ENCODE measurements around the gene KREMEN1. TPM values are rescaled to one million over a fixed set of nuclear protein-coding genes. Genes with fewer than 3 reads are reported as not detected.

Gene KREMEN1
- total RNA-seq, 2 experiments from 2014 or later = 0.17 to 0.35 TPM

DNA sequence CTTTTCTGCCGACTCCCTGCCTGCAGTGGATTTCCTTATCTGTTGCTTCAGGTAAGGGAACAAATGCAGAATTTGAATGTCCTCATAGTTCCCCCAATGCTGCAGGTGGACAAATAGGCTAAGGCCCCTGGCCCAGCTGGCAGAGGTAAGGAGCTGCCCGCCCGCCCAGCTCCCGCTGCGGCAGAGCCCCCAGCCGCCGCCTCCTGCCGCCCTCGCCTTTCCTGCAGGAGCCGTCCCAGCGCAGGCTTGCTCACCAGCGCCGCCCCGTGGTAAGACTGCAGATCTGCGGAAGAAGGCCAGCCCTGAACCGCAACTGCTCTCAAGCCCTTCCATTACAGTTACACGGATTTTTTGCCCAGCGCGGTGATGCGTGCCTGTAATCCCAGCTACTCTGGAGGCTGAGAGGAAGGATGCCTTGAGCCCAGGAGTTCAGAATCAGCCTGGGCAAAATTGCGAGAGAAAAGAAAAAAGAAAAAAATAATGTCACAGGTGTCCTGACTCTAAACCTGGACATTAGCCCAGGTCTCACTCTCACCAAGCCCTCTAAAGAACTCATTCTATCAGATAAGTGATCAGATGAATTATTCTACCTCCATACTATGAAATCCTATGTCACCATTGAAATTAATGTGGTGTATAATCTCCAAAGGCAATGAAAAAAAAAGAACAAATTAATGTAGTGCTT, 81.7 kb downstream of the KREMEN1 start:
- CTCF ChIA-PET = interaction anchor here (0.6 to 1.7 kb wide), 16 partner anchors 13 to 1821 kb away, joined by 3 to 12 read pairs (median 4); no protein-coding TSS in a partner anchor
- Mint-ChIP-seq H3K27me3 (ENCODE audit: low read depth) (peaks cover 34% of the 10 kb centered on the region), H3K4me1 (ENCODE audit: low read depth) (peaks cover 6% of the 10 kb centered on the region)

DNA sequence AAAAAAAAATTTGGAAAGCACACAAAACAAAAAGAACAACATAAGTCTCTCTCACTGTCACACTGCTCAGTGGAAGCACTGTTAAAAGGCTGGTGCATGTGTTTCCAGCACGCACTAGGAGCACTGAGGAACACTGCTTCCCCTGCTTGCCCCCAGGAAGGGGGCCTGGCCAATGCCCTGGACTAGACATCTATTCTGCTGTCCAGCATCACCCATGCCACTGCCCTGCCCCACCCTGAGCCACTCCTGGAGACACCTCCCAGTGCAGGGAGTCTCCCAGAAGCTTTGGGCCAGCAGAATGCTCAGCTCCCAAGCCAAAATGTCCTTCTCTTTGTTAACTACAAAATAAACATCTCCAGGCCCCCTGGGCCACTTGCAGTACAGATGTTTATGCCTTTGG, 83.1 kb downstream of the KREMEN1 start:
- H3K36me3 Mint-ChIP-seq (ENCODE audit: low read depth) = no peaks in the 10 kb centered on the region
- no peaks in the 10 kb centered on the region for H3K9me3 Mint-ChIP-seq
- DNase-seq = no peak
- H3K27me3 Mint-ChIP-seq (ENCODE audit: low read depth) = peaks cover 37% of the 10 kb centered on the region
- no peak overlapping the region for H3K27ac Mint-ChIP-seq
- CTCF ChIA-PET = interaction anchor here (1.0 kb wide), 1 partner anchor 90 kb away, joined by 3 read pairs; no protein-coding TSS in a partner anchor
- H3K4me1 Mint-ChIP-seq (ENCODE audit: low read depth) = peaks cover 6% of the 10 kb centered on the region
- no peak overlapping the region for H3K4me3 Mint-ChIP-seq
- intact Hi-C loops (cut with micrococcal nuclease) = loop anchor here (2.0 to 10.0 kb wide), 2 partner anchors 81 to 89 kb away; partner anchors contain the start of gene KREMEN1

More for the DNA sequence above, 81.7 kb downstream of the KREMEN1 start:
- no peak overlapping the region for H3K27ac Mint-ChIP-seq
- intact Hi-C loops (cut with micrococcal nuclease) = loop anchor here (1.0 to 10.0 kb wide), 3 partner anchors 80 to 299 kb away; partner anchors contain the start of gene KREMEN1
- no peaks in the 10 kb centered on the region for H3K9me3 Mint-ChIP-seq
- DNase-seq = peak; percentile 84
- H3K36me3 Mint-ChIP-seq (ENCODE audit: low read depth) = no peaks in the 10 kb centered on the region
- H3K4me3 Mint-ChIP-seq = no peak overlapping the region

DNA sequence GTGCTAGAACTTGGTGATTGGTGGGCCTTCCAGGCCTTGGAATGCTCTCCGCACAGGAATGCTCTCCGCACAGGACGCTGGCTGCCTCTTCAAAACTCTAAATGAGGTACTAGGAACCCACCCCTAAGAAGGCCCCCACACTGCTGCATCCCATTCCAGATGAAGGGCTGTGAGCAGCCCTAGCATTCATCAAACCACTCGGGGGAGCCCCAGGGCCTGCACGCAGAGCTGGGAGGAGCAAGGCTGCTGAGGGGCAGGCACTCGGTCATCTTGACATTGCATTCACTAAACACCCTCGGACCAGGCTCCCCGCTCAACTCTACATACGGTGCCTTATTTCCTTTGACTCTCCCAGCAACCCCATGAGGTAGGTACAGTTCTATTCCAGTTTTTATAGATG, 83.7 kb downstream of the KREMEN1 start:
- CTCF ChIA-PET = interaction anchor here (1.0 kb wide), 1 partner anchor 89 kb away, joined by 3 read pairs; no protein-coding TSS in a partner anchor
- H3K4me1 Mint-ChIP-seq (ENCODE audit: low read depth) = peaks cover 6% of the 10 kb centered on the region
- no peak overlapping the region for H3K4me3 Mint-ChIP-seq
- no peaks in the 10 kb centered on the region for H3K36me3 Mint-ChIP-seq (ENCODE audit: low read depth)
- no peak overlapping the region for H3K27ac Mint-ChIP-seq
- H3K9me3 Mint-ChIP-seq = no peaks in the 10 kb centered on the region
- intact Hi-C loops (cut with micrococcal nuclease) = loop anchor here (10.0 kb wide), 1 partner anchor 82 kb away; the partner anchor contains the start of gene KREMEN1
- peaks cover 37% of the 10 kb centered on the region for H3K27me3 Mint-ChIP-seq (ENCODE audit: low read depth)
- DNase-seq = no peak

DNA sequence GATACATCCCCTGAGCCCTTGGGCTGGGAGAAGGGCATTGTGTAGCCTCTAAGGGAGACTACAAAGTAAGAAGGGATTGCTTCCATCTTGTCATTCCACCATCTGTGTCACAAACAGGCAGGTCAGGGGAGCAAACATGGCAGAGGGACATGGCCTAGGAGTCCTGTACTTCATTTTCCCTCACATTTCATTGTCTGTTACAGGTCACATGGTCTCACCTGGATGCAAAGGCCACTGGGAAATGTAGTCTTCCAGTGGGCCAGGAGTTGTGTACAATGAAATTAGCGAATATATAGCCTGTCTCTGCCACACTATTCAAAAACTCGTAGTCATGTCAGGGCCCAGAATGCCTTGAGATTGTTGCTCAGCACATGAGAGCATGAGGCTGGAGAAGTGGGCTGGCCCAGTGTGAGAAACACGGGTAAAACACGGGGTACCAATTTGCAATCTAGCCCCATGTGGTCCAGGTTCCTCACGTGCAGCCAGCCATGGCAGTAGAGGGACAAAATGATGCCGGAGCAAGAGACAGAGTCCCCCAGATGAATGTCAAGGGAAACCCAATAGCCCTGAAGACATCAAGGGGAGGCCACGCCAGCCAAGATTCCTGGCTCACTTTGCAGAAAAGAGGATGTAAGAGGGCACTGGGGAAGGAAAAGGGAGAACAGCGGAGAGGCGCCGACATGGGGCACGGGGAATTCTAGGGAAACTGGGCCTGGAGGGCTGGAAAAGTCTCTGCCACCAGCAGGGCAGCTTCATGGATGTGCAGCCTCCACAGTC, 85.1 kb downstream of the KREMEN1 start:
- DNase-seq = no peak
- CTCF ChIA-PET = interaction anchor here (0.7 kb wide), 1 partner anchor 129 kb away, joined by 3 read pairs; no protein-coding TSS in a partner anchor
- H3K36me3 Mint-ChIP-seq (ENCODE audit: low read depth) = no peaks in the 10 kb centered on the region
- H3K27ac Mint-ChIP-seq = no peak overlapping the region
- H3K4me1 Mint-ChIP-seq (ENCODE audit: low read depth) = peaks cover 6% of the 10 kb centered on the region
- H3K4me3 Mint-ChIP-seq = no peak overlapping the region
- H3K27me3 Mint-ChIP-seq (ENCODE audit: low read depth) = peaks cover 29% of the 10 kb centered on the region
- H3K9me3 Mint-ChIP-seq = no peaks in the 10 kb centered on the region
- intact Hi-C loops (cut with micrococcal nuclease) = loop anchor here (10.0 kb wide), 1 partner anchor 83 kb away; the partner anchor contains the start of gene KREMEN1

DNA sequence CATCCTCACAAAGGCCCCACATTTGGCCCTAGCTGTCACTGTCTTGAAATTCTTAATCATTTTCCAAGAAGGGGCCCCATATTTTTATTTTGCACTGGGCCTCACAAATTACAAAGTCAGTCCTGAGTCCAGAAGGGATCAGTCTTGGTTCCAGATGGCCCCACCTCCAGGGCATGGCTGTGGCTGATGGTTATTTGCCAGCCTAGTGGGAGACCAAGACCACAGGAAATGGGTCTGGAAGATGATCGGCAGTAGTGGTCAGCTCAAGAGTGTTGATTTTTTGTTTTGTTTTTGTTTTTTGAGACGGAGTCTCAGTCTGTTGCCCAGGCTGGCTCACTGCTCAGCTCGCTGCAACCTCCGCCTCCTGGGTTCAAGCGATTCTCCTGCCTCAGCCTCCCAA, 85.7 kb downstream of the KREMEN1 start:
- Mint-ChIP-seq H3K36me3 (ENCODE audit: low read depth) (no peaks in the 10 kb centered on the region), H3K4me3 (no peak overlapping the region), H3K4me1 (ENCODE audit: low read depth) (peaks cover 6% of the 10 kb centered on the region), H3K9me3 (no peaks in the 10 kb centered on the region), H3K27me3 (ENCODE audit: low read depth) (peaks cover 29% of the 10 kb centered on the region), H3K27ac (no peak overlapping the region)
- intact Hi-C loops (cut with micrococcal nuclease) = loop anchor here (10.0 kb wide), 1 partner anchor 84 kb away; the partner anchor contains the start of gene KREMEN1
- no peak for DNase-seq
- CTCF ChIA-PET = interaction anchor here (0.7 kb wide), 1 partner anchor 130 kb away, joined by 3 read pairs; no protein-coding TSS in a partner anchor

DNA sequence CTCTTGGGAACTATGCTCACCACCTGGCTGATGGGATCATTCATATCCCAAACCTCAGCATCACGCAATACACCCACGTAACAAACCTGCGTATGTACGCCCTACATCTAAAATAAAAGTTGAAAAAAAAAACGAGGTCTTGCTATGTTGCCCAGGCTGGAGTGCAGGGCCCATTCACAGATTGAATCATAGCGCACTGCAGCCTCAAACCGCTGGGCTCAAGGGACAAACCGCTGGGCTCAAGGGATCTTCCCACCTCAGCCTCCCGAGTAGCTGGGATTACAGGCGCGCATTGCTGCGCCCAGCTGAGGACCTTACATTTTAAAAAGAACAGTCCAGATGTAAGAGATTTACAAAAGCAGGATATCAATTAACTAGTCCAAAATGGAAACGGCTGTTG, 91.0 kb downstream of the KREMEN1 start:
- Mint-ChIP-seq H3K27me3 (ENCODE audit: low read depth) (peaks cover 16% of the 10 kb centered on the region), H3K36me3 (ENCODE audit: low read depth) (no peaks in the 10 kb centered on the region), H3K27ac (no peak overlapping the region), H3K4me1 (ENCODE audit: low read depth) (peaks cover 17% of the 10 kb centered on the region), H3K9me3 (no peaks in the 10 kb centered on the region), H3K4me3 (no peak overlapping the region)
- no peak for DNase-seq
- intact Hi-C loops (cut with micrococcal nuclease) = no loop called here
- CTCF ChIA-PET = no interaction called here

DNA sequence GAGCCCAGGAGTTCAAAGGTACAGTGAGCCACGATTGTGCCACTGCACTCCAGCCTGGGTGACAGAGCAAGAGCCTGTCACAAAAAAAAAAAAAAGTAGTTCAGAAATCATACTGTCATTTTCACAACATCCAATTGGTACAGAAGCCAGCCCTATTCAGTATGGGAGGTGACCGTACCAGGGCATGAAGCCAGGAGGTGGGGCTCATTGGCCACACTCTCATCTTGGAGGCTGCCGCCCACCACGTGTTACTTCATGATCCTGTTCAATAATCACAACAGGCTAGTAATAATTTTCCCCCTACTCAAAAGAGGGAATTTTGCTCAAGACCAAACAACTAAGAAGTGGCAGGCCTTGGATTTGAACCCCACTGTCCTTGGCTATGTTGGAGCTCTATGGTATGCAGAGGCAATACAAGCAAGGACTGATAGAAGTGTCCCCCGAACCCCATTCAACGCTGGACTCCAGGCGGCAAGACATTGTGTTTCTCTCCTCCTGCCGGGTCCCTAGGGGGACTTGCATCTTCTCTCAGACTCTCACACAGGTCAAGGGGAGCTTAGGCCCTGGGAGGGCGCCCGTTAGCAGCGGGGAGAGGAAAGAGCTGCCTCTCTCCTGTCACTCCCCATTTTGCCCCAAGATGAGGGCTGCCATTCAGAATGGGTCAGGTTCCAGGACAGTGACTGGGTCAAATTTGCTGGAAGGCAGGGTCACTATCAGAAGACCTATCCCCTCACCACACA, 92.7 kb downstream of the KREMEN1 start:
- H3K36me3 Mint-ChIP-seq (ENCODE audit: low read depth) = no peaks in the 10 kb centered on the region
- H3K9me3 Mint-ChIP-seq = no peaks in the 10 kb centered on the region
- no peak for DNase-seq
- H3K27ac Mint-ChIP-seq = no peak overlapping the region
- no peak overlapping the region for H3K4me3 Mint-ChIP-seq
- intact Hi-C loops (cut with micrococcal nuclease) = loop anchor here (2.0 kb wide), 1 partner anchor 259 kb away; no protein-coding TSS in a partner anchor
- H3K4me1 Mint-ChIP-seq (ENCODE audit: low read depth) = peaks cover 17% of the 10 kb centered on the region
- CTCF ChIA-PET = no interaction called here
- peaks cover 16% of the 10 kb centered on the region for H3K27me3 Mint-ChIP-seq (ENCODE audit: low read depth)

DNA sequence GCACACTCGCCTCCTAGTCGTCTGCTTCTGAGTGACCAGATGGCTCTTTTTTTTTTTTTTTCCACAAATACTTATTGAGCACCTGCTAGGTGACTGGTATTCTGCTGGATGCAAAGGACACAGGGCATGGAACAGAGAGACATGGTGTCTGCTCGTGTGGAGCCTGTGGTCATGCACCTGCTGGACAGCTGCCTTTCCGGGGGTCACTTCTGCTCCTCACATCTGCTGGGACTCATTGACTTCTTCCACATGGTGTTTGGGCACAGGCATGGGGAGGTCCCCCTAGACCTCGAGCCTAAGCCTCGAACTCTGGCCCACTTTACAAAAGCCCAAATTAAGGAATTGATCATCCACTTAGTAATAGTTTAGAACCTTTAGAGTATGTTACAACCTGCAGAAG, 93.3 kb downstream of the KREMEN1 start:
- no peak for DNase-seq
- CTCF ChIA-PET = no interaction called here
- Mint-ChIP-seq H3K36me3 (ENCODE audit: low read depth) (no peaks in the 10 kb centered on the region), H3K4me3 (no peak overlapping the region), H3K9me3 (no peaks in the 10 kb centered on the region), H3K27ac (no peak overlapping the region), H3K4me1 (ENCODE audit: low read depth) (peaks cover 17% of the 10 kb centered on the region), H3K27me3 (ENCODE audit: low read depth) (peaks cover 16% of the 10 kb centered on the region)
- intact Hi-C loops (cut with micrococcal nuclease) = loop anchor here (2.0 kb wide), 1 partner anchor 259 kb away; no protein-coding TSS in a partner anchor

DNA sequence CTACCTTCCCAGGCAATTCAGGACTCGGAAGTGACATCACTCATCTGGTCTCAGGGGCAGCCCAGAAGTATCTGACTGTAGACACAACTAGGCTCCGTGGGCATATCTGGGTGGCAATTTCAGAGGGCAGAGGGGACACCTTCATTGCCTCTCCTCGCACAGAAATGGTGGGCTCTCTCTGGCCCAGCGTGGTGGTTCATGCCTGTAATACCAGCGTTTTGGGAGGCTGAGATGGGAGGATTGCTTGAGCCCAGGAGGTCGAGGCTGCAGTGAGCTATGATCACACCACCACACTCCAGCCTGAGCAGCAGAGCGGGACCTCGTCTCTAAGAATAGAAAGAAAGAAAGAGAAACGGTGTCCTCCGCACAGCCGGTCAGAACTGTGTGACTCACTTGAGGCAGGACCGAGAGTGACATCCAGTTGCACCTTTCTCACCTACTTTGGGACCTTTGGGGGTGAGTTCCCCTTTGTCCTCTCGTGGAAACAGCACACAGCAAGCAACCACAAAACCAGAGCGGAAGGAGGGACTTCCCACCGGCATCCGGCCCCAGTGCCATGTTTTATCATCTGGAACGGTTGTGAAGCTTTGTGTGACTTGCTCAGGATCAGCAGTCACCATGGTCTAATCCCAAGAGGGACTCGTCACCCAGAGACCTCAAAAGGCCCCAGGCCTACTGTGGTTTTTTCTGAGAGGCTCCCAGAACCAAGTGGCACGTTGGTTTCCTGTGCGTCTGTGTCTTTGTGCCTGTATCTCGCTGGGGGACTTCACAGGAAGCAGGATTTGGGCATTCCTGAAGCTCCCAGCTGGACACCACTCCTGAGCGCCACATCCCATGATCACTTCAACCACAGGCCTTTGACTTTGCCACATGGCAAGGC, 94.4 kb downstream of the KREMEN1 start:
- Mint-ChIP-seq H3K27ac (peak overlapping the region; percentile 61), H3K4me1 (ENCODE audit: low read depth) (peaks cover 17% of the 10 kb centered on the region), H3K4me3 (no peak overlapping the region), H3K27me3 (ENCODE audit: low read depth) (peaks cover 16% of the 10 kb centered on the region), H3K36me3 (ENCODE audit: low read depth) (no peaks in the 10 kb centered on the region), H3K9me3 (no peaks in the 10 kb centered on the region)
- intact Hi-C loops (cut with micrococcal nuclease) = loop anchor here (1.0 to 2.0 kb wide), 2 partner anchors 260 to 284 kb away; partner anchors contain the start of gene ZNRF3
- CTCF ChIA-PET = no interaction called here
- peak; percentile 88 for DNase-seq

DNA sequence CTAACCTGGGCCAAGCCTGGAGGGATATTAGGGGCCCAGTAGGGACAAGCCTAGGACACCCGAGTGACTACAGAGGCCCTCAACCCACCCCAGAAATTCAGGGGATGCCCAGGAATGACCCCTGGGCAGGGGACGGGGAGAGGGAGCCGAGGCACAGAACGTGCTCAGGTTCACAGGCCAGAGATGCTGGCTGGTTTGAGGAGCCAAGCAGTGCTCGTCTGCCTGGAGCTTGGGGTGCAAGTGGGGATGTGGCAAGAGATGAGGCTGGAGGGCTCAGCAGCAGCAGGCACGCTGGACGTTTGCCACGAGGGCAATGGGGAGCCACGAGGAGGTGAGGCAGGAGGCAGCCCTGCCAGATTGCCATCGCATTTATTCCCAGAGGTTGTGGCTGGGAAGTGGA, 98.9 kb downstream of the KREMEN1 start:
- intact Hi-C loops (cut with micrococcal nuclease) = no loop called here
- H3K36me3 Mint-ChIP-seq (ENCODE audit: low read depth) = peaks cover 2% of the 10 kb centered on the region
- CTCF ChIA-PET = no interaction called here

DNA sequence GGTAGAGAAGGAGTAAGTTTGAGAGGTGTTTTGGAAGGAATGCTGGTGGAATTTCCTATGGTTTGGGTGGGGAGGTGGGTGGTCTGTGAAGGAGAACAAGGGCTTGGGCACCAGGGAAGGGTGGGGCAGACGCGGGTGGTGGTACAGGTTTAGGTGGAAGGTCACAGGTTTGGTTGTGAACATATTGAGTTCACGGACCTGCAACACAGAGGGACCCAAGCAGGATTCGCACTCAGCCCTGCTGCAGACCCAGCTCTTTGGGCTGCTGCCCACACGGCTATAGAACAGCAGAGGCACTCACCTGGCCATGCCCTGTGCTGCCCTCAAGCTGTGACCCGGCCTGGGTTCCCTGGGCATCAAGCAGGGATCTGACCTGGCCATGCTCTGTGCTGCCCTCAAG, 99.4 kb downstream of the KREMEN1 start:
- CTCF ChIA-PET = no interaction called here
- H3K36me3 Mint-ChIP-seq (ENCODE audit: low read depth) = peaks cover 2% of the 10 kb centered on the region
- H3K4me3 Mint-ChIP-seq = no peak overlapping the region
- peaks cover 19% of the 10 kb centered on the region for H3K9me3 Mint-ChIP-seq
- H3K4me1 Mint-ChIP-seq (ENCODE audit: low read depth) = peaks cover 8% of the 10 kb centered on the region
- H3K27ac Mint-ChIP-seq = no peak overlapping the region
- peaks cover 8% of the 10 kb centered on the region for H3K27me3 Mint-ChIP-seq (ENCODE audit: low read depth)
- intact Hi-C loops (cut with micrococcal nuclease) = no loop called here
- no peak for DNase-seq

More for the DNA sequence above, 98.9 kb downstream of the KREMEN1 start:
- Mint-ChIP-seq H3K27me3 (ENCODE audit: low read depth) (peaks cover 8% of the 10 kb centered on the region), H3K9me3 (peaks cover 19% of the 10 kb centered on the region), H3K4me1 (ENCODE audit: low read depth) (peaks cover 12% of the 10 kb centered on the region), H3K4me3 (no peak overlapping the region), H3K27ac (no peak overlapping the region)
- no peak for DNase-seq

Measured in activated naive CD4-positive, alpha-beta T cell treated with anti-CD3 and anti-CD28 coated beads for 36 hours (primary cell).